ENCODE data around the gene TEPSIN.

TEPSIN gene

DNA sequence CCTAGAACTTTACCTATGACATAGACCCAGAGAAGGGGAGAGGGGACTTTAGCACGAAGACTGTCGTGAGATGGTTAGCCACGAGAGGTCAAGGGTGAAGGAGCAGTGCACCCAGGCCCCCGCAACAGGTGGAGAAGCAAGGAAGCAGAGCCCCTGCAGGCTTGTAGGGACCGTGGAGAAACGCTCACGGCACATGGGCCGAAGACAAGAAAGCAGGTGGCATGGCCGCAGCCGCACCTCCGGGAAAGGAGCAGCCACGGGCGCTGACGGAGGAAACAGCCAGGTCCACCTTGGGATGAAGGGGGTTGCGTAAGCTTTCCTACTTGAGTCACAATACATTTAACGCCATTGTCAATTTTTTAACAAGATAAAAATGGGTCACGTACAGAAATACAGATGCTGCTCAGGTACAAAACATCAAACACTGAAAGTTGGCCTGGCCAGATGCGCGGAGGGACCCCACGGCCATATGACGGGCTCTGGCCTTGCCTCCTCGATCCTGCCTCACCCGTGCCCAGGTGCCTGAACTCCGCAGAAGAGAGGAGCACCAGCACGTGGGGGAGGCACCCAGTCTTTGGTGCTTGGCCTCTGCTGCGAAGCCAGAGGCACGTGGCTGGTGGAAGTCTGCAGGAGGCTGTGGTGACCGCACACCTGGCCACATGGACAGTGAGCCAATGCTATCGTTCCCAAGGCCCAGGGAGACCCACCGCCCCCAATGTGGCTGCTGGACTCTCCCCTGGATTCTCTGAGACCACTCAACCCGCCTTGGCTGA is 35.0 kb upstream of the TEPSIN start:
- Histone ChIP-seq H3K4me3 (replicated peaks; ENCODE audit: low read depth, low read length) (no peak overlapping the region), H3K27me3 (replicated peaks; ENCODE audit: control insufficient read depth, insufficient read depth, low read length) (no peaks in the 10 kb centered on the region), H3K36me3 (ENCODE audit: control insufficient read depth, insufficient read depth, low read length) (peaks cover 40% of the 10 kb centered on the region)
- TF ChIP-seq, protein P1, sequence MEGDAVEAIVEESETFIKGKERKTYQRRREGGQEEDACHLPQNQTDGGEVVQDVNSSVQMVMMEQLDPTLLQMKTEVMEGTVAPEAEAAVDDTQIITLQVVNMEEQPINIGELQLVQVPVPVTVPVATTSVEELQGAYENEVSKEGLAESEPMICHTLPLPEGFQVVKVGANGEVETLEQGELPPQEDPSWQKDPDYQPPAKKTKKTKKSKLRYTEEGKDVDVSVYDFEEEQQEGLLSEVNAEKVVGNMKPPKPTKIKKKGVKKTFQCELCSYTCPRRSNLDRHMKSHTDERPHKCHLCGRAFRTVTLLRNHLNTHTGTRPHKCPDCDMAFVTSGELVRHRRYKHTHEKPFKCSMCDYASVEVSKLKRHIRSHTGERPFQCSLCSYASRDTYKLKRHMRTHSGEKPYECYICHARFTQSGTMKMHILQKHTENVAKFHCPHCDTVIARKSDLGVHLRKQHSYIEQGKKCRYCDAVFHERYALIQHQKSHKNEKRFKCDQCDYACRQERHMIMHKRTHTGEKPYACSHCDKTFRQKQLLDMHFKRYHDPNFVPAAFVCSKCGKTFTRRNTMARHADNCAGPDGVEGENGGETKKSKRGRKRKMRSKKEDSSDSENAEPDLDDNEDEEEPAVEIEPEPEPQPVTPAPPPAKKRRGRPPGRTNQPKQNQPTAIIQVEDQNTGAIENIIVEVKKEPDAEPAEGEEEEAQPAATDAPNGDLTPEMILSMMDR (IDR thresholded peaks at IDR 0.05; ENCODE audit: insufficient read depth, low read length, poor library complexity, severe bottlenecking), result no peak
- DNase-seq (ENCODE audit: extremely low read depth, insufficient read length), result no peak

DNA sequence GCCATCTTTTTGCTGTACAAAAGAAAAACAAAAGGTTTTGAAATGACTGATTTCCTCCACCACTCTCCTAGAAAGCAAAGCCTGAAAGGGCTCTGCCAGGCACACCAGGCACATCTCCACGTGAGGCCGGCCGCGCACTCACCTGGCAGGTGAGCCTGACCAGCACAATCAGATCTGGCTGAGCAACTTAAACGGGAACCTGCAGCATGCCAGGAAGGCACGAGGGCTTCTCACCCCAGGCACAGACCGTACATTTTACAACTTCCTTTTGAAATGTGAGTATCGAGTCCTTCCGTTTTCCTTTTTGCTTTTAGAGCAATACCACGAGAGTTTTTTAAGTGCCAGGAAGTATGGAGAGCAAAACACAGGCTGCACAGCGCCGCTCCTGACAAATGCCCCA is 33.8 kb upstream of the TEPSIN start:
- TF ChIP-seq, protein P1 (IDR thresholded peaks at IDR 0.05; ENCODE audit: insufficient read depth, low read length, poor library complexity, severe bottlenecking), result no peak
- H3K36me3 ChIP-seq (ENCODE audit: control insufficient read depth, insufficient read depth, low read length), result peaks cover 44% of the 10 kb centered on the region
- H3K4me3 ChIP-seq (replicated peaks; ENCODE audit: low read depth, low read length), result no peak overlapping the region
- H3K27me3 ChIP-seq (replicated peaks; ENCODE audit: control insufficient read depth, insufficient read depth, low read length), result no peaks in the 10 kb centered on the region
- no peak for DNase-seq (ENCODE audit: extremely low read depth, insufficient read length)

DNA sequence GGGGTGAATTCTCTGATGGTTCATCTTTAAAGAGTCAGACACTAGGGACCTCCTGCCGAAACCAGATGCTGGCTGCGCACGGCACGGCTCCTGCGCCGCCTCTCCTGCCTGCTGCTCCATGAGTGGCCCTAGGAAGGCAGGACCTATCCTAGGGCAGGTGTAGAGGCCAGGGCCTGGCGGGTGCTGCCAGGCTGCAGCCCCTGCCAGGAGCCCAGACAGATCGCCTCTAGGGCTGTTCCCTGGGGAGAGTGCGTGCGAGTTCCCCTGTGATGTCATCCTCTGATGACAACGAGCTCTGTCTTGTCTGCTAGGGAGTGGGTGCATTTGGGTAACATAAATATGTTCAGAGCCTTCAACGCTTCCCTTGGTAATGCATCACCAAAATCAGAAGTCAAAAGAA is 32.4 kb upstream of the TEPSIN start:
- H3K4me3 ChIP-seq (replicated peaks; ENCODE audit: low read depth, low read length), result no peak overlapping the region
- peaks cover 40% of the 10 kb centered on the region for H3K36me3 ChIP-seq (ENCODE audit: control insufficient read depth, insufficient read depth, low read length)
- TF ChIP-seq, protein P1 (IDR thresholded peaks at IDR 0.05; ENCODE audit: insufficient read depth, low read length, poor library complexity, severe bottlenecking), result no peak
- DNase-seq (ENCODE audit: extremely low read depth, insufficient read length), result no peak
- no peaks in the 10 kb centered on the region for H3K27me3 ChIP-seq (replicated peaks; ENCODE audit: control insufficient read depth, insufficient read depth, low read length)

DNA sequence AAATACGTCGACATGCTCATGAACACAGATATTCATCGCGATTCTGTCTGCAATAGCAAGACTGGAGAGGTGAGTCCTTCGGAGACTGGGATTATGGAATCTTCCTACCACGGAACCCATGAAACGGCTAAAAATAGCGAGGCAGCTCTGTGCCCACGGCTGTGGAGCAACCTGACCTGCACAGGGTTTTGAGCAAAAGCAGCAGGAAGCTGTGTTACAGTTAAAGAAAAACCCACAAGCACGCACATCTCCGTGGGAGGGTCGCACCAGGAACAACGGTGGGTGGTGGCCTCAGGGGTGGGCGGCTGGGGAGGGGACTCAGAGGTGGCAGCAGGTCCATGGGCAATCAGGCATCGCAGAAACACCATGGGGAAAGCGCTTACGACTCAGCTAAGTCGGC is 31.4 kb upstream of the TEPSIN start:
- H3K4me3 ChIP-seq (replicated peaks; ENCODE audit: low read depth, low read length), result no peak overlapping the region
- H3K36me3 ChIP-seq (ENCODE audit: control insufficient read depth, insufficient read depth, low read length), result peaks cover 38% of the 10 kb centered on the region
- DNase-seq (ENCODE audit: extremely low read depth, insufficient read length), result no peak
- H3K27me3 ChIP-seq (replicated peaks; ENCODE audit: control insufficient read depth, insufficient read depth, low read length), result no peaks in the 10 kb centered on the region
- TF ChIP-seq, protein P1 (IDR thresholded peaks at IDR 0.05; ENCODE audit: insufficient read depth, low read length, poor library complexity, severe bottlenecking), result no peak

DNA sequence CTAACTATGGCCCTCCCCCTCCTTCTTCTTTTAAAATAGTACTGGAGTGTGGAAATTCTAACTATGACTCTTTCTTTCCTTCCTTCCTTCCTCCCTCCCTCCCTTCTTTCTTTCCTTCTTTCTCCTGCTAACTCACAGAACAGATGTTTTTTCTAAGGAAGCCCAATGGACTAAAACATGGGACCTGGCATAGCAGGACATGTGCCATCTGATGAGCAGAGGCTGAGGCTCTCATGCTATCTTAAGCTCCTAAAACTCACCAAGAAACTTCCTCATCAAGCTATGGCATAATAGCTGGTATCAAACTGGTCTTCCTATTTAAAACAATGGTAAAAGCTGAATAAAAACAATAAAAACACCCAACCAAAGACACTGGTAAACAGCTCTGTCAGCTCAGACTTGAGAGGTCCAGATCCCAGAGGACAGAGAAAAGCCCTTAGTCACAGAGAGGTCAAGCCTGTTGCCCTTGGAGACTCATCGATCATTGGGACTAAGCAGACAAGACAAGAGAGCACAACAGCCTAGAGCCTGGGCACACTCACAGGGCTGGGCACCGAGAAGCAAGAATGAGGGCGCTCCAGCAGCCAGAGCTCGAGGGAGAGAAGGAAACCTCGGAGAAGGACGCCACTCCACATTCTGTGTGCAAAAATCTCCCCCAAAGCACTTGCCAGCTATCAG is 28.7 kb upstream of the TEPSIN start:
- no peak for DNase-seq (ENCODE audit: extremely low read depth, insufficient read length)

More for the DNA sequence above, 28.7 kb upstream of the TEPSIN start:
- peaks cover 38% of the 10 kb centered on the region for H3K36me3 ChIP-seq (ENCODE audit: control insufficient read depth, insufficient read depth, low read length)
- TF ChIP-seq, protein P1 (IDR thresholded peaks at IDR 0.05; ENCODE audit: insufficient read depth, low read length, poor library complexity, severe bottlenecking), result no peak
- H3K4me3 ChIP-seq (replicated peaks; ENCODE audit: low read depth, low read length), result no peak overlapping the region
- no peaks in the 10 kb centered on the region for H3K27me3 ChIP-seq (replicated peaks; ENCODE audit: control insufficient read depth, insufficient read depth, low read length)
